Keratinocyte (primary cell): Measurements from ENCODE around the gene NME7.

Experiments
- CTCF ChIP-seq, 3 experiments: IDR thresholded peaks in 1 of 3; conservative IDR thresholded peaks in 1 of 3; optimal IDR thresholded peaks in 1 of 3; 2 replicates in 2 of 3; 3 replicates in 1 of 3; pipeline versions ENCODE3 to v1.5.1; 2011; ENCODE audit warnings: low read length in 3 of 3, mild to moderate bottlenecking in 3 of 3, moderate library complexity in 2 of 3, control low read depth in 1 of 3, inconsistent platforms in 1 of 3; ENCODE audit not compliant: insufficient read depth in 2 of 3; ENCODE audit errors: extremely low read depth in 1 of 3
- EZH2 ChIP-seq: IDR thresholded peaks from one replicate; pipeline ENCODE4 v1.6.1; 2012; ENCODE audit warnings: inconsistent platforms, mild to moderate bottlenecking, low read length, moderate library complexity

- TF ChIP-seq CTCF (optimal IDR thresholded peaks at IDR 0.05 in 1 of 3, IDR thresholded peaks at IDR 0.05 in 1 of 3, conservative IDR thresholded peaks at IDR 0.05 in 1 of 3; ENCODE audit: extremely low read depth in 1 of 3, insufficient read depth in 2 of 3, low read length in 3 of 3): no peak
- no peak for TF ChIP-seq EZH2
Observed at GRCh38 chr1:169117014-169117413, 250.6 kb downstream of the NME7 start.
